Activated naive CD8-positive, alpha-beta T cell treated with anti-CD3 and anti-CD28 coated beads, Interleukin-2, amount 10 ng/mL, durations not matched to agents 7 days and 5 days (primary cell): ENCODE results near the gene PRKAG2. TPM values are rescaled to one million over a fixed set of nuclear protein-coding genes. Genes with fewer than 3 reads are reported as not detected.
"Not testable (repeated sequence)": the region's sequence is repeated elsewhere in the genome, so short reads cannot be mapped to it uniquely, and the experiment has no call there.

Experiments
- ATAC-seq: fragments of 150-1000 bp; cut with Tn5 transposase; one replicate; pipeline ENCODE4 v1.10.0; 2021; ENCODE audit warnings: low read depth, moderate library complexity
- POLR2A ChIA-PET: fragments of 350-600 bp; sonication (Branson Sonifier 250); formaldehyde crosslinking; loops from one replicate; lab custom pipeline; 2021; ENCODE audit warnings: antibody characterized with exemption; lab: Charles Lee
- DNase-seq: peaks from one replicate; pipeline ENCODE4 v3.0.0; 2021
- H3K27ac Mint-ChIP-seq: one replicate; pipeline ENCODE4 v1.8.0; 2022; ENCODE audit warnings: mild to moderate bottlenecking, mixed read lengths
- H3K27me3 Mint-ChIP-seq: one replicate; pipeline ENCODE4 v1.8.0; 2022; ENCODE audit warnings: mild to moderate bottlenecking, moderate library complexity, mixed read lengths
- H3K36me3 Mint-ChIP-seq: one replicate; pipeline ENCODE4 v1.8.0; 2021; ENCODE audit warnings: mild to moderate bottlenecking, mixed read lengths
- H3K4me1 Mint-ChIP-seq: one replicate; pipeline ENCODE4 v1.8.0; 2021; ENCODE audit warnings: mixed read lengths
- H3K4me3 Mint-ChIP-seq: one replicate; pipeline ENCODE4 v1.8.0; 2022; ENCODE audit warnings: mild to moderate bottlenecking, moderate library complexity, mixed read lengths
- H3K9me3 Mint-ChIP-seq: one replicate; pipeline ENCODE4 v1.8.0; 2021; ENCODE audit warnings: mixed read lengths
- total RNA-seq, 2 experiments: library from RNA; stranded (reverse); gene quantifications; one replicate each; pipeline ENCODE4 v1.2.3, GENCODE V29; 2021

The PRKAG2 gene
- total RNA-seq, 2 experiments from 2014 or later, result 29.0 to 38.9 TPM

DNA sequence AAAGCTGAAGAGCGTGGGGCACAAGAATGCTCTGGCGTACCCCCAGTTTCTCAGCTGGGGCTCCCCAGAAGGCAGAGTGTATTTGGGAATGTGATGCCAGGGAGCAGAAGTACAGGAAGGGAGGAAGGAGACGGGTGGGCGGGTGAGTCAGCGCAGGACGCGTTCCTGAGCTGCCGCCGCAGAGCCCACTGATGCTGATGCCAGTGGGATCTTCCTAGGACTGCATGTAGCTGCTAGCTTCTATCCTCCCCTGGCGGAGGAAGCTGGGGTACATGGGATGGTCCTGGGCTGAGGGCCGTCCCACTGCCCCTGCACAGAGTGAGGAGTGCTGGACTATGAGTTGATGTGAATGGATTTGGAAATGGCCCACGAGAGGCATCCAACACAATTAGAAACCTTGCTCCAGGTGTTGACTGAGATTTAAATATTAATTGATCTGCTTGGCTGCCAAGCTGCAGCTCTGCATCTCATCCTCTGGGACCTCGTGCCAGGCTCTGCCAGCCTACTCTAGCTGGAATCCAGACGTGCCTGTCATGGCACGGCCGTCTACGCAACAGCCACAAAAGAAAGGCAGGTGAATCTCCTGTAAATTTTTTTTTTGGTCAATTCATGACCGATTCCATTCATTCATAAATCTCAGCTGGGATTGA lies 291.0 kb downstream of the PRKAG2 start:
- DNase-seq, result no peak
- no peak for ATAC-seq
- no peaks in the 10 kb centered on the region for H3K27me3 Mint-ChIP-seq
- H3K36me3 Mint-ChIP-seq, result peaks cover 6% of the 10 kb centered on the region
- H3K9me3 Mint-ChIP-seq, result peaks cover under 1% of the 10 kb centered on the region
- H3K4me1 Mint-ChIP-seq, result no peaks in the 10 kb centered on the region
- H3K27ac Mint-ChIP-seq, result no peak overlapping the region
- POLR2A ChIA-PET, result interaction anchor here (0.8 kb wide), 1 partner anchor 46 kb away, joined by 3 read pairs; no protein-coding TSS in a partner anchor
- no peak overlapping the region for H3K4me3 Mint-ChIP-seq

DNA sequence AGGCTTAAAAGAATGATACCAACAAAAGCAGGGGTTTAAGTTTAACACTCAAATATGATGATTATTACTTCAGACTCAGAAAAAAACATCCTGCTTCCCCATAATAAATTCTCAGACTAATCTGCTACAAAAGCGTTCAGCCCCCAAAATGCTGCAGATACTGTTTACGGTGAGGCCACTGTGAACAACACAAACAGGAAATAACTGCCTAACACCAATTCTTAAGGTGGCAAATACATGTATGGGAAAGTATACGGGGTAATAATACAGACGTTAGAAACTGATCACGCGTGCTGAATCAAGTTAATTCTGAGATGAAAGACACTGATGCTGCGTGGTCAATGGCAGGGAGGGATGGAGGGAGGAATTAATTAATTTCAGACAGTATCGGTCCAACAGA lies 295.2 kb downstream of the PRKAG2 start:
- H3K27me3 Mint-ChIP-seq, result no peaks in the 10 kb centered on the region
- POLR2A ChIA-PET, result no interaction called here
- no peak overlapping the region for H3K27ac Mint-ChIP-seq
- peaks cover 8% of the 10 kb centered on the region for H3K9me3 Mint-ChIP-seq
- H3K4me3 Mint-ChIP-seq, result no peak overlapping the region
- ATAC-seq (no peak), DNase-seq (no peak)
- peaks cover 17% of the 10 kb centered on the region for H3K36me3 Mint-ChIP-seq
- no peaks in the 10 kb centered on the region for H3K4me1 Mint-ChIP-seq

- POLR2A ChIA-PET, result no interaction called here
- DNase-seq, result no peak
- ATAC-seq, result no peak
- Mint-ChIP-seq H3K36me3 (peaks cover 21% of the 10 kb centered on the region), H3K4me3 (no peak overlapping the region), H3K27ac (no peak overlapping the region), H3K4me1 (no peaks in the 10 kb centered on the region), H3K9me3 (peaks cover 8% of the 10 kb centered on the region), H3K27me3 (no peaks in the 10 kb centered on the region)
Observed at GRCh38 chr7:151579644-151580043, 297.3 kb downstream of the PRKAG2 start.

GRCh38 chr7:151575410-151575809 lies 301.5 kb downstream of the PRKAG2 start:
- POLR2A ChIA-PET, result interaction anchor here (0.6 kb wide), 1 partner anchor 207 kb away, joined by 3 read pairs; no protein-coding TSS in a partner anchor

DNA sequence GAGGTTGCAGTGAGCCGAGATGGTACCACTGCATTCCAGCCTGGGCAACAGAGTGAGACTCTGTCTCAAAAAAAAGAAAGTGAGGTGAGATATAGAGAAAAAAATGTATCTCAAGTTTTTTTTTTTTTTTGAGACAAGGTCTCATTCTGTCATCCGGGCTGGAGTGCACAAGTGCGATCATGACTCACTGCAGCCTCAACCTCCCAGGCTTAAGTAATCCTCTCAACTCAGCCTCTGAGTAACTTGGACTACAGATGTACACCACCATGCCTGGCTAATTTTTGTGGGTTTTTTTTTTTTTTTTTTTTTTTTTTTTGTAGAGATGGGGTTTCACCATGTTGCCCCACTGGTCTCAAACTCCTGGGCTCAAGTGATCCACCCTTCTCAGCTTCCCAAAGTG lies 303.9 kb downstream of the PRKAG2 start:
- H3K9me3 Mint-ChIP-seq, DNase-seq, ATAC-seq, H3K27me3 Mint-ChIP-seq, H3K4me1 Mint-ChIP-seq, H3K4me3 Mint-ChIP-seq, H3K36me3 Mint-ChIP-seq, H3K27ac Mint-ChIP-seq: not testable (repeated sequence)
- POLR2A ChIA-PET, result interaction anchor here (0.6 kb wide), 1 partner anchor 20 kb away, joined by 3 read pairs; no protein-coding TSS in a partner anchor

More at GRCh38 chr7:151575410-151575809, 301.5 kb downstream of the PRKAG2 start:
- ATAC-seq, result no peak
- H3K4me3 Mint-ChIP-seq, result no peak overlapping the region
- DNase-seq, result no peak
- no peak overlapping the region for H3K27ac Mint-ChIP-seq
- H3K36me3 Mint-ChIP-seq, result peaks cover 15% of the 10 kb centered on the region
- no peaks in the 10 kb centered on the region for H3K4me1 Mint-ChIP-seq
- H3K27me3 Mint-ChIP-seq, result no peaks in the 10 kb centered on the region
- H3K9me3 Mint-ChIP-seq, result peaks cover 7% of the 10 kb centered on the region

DNA sequence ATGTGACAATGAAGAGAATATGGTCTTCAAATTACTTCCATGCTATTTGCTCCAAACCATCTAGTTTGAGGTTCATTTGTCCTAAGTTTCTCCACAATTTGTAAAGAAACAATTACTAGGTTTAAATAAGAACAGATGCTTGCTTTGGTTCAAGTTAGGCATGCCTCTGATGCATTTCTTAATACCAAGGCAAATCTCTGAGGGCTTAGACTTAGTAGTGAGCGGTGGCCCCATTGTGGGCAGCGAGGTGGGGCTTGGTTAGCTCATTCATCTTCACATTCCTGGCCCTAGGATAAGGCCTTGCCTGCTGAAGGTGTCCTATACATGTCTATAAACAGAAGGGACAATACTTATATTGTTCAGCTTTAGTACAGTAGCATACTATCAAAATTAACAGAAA lies 304.8 kb downstream of the PRKAG2 start:
- no peak overlapping the region for H3K27ac Mint-ChIP-seq
- H3K27me3 Mint-ChIP-seq, result no peaks in the 10 kb centered on the region
- H3K4me3 Mint-ChIP-seq, result no peak overlapping the region
- peaks cover 4% of the 10 kb centered on the region for H3K36me3 Mint-ChIP-seq
- POLR2A ChIA-PET, result no interaction called here
- no peaks in the 10 kb centered on the region for H3K9me3 Mint-ChIP-seq
- H3K4me1 Mint-ChIP-seq, result no peaks in the 10 kb centered on the region
- ATAC-seq (no peak), DNase-seq (no peak)

GRCh38 chr7:151571471-151571870 lies 305.4 kb downstream of the PRKAG2 start:
- H3K4me1 Mint-ChIP-seq, result no peaks in the 10 kb centered on the region
- no peaks in the 10 kb centered on the region for H3K9me3 Mint-ChIP-seq
- H3K4me3 Mint-ChIP-seq, result no peak overlapping the region
- H3K27me3 Mint-ChIP-seq, result no peaks in the 10 kb centered on the region
- ATAC-seq (no peak), DNase-seq (no peak)
- no peak overlapping the region for H3K27ac Mint-ChIP-seq
- H3K36me3 Mint-ChIP-seq, result peaks cover 4% of the 10 kb centered on the region
- POLR2A ChIA-PET, result no interaction called here

DNA sequence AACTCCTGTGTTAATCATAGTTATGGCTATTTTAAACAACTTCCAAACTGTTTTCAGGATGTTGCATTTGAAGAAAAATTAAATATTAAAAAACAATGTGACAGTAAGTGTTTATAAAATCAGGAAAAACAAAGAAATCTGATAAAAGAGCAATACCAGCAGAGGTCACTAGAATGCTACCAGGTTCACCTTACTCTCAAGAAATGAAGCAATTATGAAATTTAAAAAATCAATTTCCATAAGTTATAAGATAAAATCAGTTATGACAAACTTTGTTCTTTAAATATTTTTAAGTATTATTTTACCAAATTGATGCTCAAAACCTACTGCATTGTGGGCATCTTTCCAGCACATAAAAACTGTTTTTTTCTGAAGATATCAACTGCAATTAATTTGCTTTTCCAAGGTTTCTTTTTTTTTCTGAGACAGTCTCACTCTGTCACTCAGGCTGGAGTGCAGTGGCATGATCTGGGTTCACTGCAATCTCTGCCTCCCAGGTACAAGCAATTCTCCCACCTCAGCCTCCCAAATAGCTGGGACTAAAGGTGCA lies 306.5 kb downstream of the PRKAG2 start:
- ATAC-seq, result no peak
- no peak for DNase-seq
- no peak overlapping the region for H3K4me3 Mint-ChIP-seq

GRCh38 chr7:151568956-151569940 lies 307.7 kb downstream of the PRKAG2 start:
- POLR2A ChIA-PET, result no interaction called here
- Mint-ChIP-seq H3K9me3 (no peaks in the 10 kb centered on the region), H3K36me3 (no peaks in the 10 kb centered on the region), H3K27ac (no peak overlapping the region), H3K4me1 (no peaks in the 10 kb centered on the region), H3K4me3 (no peak overlapping the region), H3K27me3 (no peaks in the 10 kb centered on the region)
- DNase-seq (no peak), ATAC-seq (no peak)

More for the DNA sequence above, 306.5 kb downstream of the PRKAG2 start:
- Mint-ChIP-seq H3K4me1 (no peaks in the 10 kb centered on the region), H3K9me3 (no peaks in the 10 kb centered on the region), H3K27ac (no peak overlapping the region), H3K36me3 (no peaks in the 10 kb centered on the region), H3K27me3 (no peaks in the 10 kb centered on the region)
- POLR2A ChIA-PET, result no interaction called here

GRCh38 chr7:151566897-151567320 lies 310.0 kb downstream of the PRKAG2 start:
- no peaks in the 10 kb centered on the region for H3K27me3 Mint-ChIP-seq
- H3K36me3 Mint-ChIP-seq, result peaks cover 4% of the 10 kb centered on the region
- ATAC-seq, result no peak
- DNase-seq, result no peak
- no peaks in the 10 kb centered on the region for H3K9me3 Mint-ChIP-seq
- no peak overlapping the region for H3K4me3 Mint-ChIP-seq
- POLR2A ChIA-PET, result no interaction called here
- H3K27ac Mint-ChIP-seq, result no peak overlapping the region
- no peaks in the 10 kb centered on the region for H3K4me1 Mint-ChIP-seq

DNA sequence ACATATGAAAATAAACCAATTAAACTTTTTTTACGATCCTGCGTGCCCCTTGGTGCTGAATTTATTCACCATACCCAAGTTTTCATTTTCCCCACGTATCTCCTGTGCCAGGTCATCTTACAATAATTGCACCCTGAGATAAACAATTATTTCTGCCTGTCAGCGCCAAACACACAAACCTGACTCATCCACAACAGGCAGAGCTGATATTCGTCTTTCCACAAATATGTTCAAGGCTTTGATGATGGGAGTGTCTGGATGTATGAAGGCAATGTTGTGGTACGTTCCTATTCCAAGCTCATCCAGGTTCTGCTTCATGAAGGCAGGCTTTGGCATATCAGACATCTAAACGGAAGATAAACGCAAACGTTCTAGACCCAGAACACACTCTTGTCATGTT lies 311.4 kb downstream of the PRKAG2 start:
- POLR2A ChIA-PET, result no interaction called here
- no peak overlapping the region for H3K27ac Mint-ChIP-seq
- ATAC-seq, result no peak
- no peak overlapping the region for H3K4me3 Mint-ChIP-seq
- DNase-seq, result no peak
- peaks cover 10% of the 10 kb centered on the region for H3K36me3 Mint-ChIP-seq
- H3K9me3 Mint-ChIP-seq, result no peaks in the 10 kb centered on the region
- no peaks in the 10 kb centered on the region for H3K27me3 Mint-ChIP-seq
- H3K4me1 Mint-ChIP-seq, result no peaks in the 10 kb centered on the region

DNA sequence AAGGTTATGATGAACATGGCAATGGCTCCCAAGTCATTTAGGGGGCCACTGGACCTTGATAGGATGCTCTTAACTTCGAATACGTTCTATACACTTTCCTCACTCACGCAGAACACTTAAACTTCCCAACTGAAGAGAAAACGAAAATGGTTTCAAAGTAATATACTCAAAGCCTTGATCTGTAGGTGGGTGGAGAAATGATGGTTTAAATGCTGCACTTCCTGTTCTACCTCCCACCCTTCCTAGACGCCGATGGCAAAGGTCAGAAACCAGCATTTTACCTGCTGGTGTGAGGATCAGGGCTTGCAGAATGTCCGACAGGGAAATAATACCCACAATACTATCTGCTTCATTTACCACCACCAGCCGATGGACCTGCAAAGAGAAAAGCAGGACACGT lies 316.7 kb downstream of the PRKAG2 start:
- no peak for DNase-seq
- Mint-ChIP-seq H3K4me3 (peak overlapping the region; percentile 9), H3K36me3 (peaks cover 16% of the 10 kb centered on the region)

GRCh38 chr7:151559557-151560183 lies 317.2 kb downstream of the PRKAG2 start:
- Mint-ChIP-seq H3K27me3 (no peaks in the 10 kb centered on the region), H3K4me3 (peak overlapping the region; percentile 9), H3K27ac (peak overlapping the region; percentile 52), H3K9me3 (no peaks in the 10 kb centered on the region), H3K36me3 (peaks cover 16% of the 10 kb centered on the region), H3K4me1 (peaks cover 5% of the 10 kb centered on the region)
- no peak for ATAC-seq
- POLR2A ChIA-PET, result no interaction called here
- no peak for DNase-seq

More for the DNA sequence above, 316.7 kb downstream of the PRKAG2 start:
- peak overlapping the region; percentile 52 for H3K27ac Mint-ChIP-seq
- no peak for ATAC-seq
- peaks cover 5% of the 10 kb centered on the region for H3K4me1 Mint-ChIP-seq
- H3K27me3 Mint-ChIP-seq, result no peaks in the 10 kb centered on the region
- H3K9me3 Mint-ChIP-seq, result no peaks in the 10 kb centered on the region
- POLR2A ChIA-PET, result no interaction called here
